Neural crest cell (in vitro differentiated cells): ENCODE data around the gene F11. TPM values are rescaled to one million over a fixed set of nuclear protein-coding genes. Genes with fewer than 3 reads are reported as not detected.
A peak's percentile ranks its signal among the peaks of the same experiment; 100 is the strongest.

Experiments used
- DNase-seq: peaks from one replicate; pipeline ENCODE4 v3.0.0; 2021; ENCODE audit warnings: low read depth, mixed read lengths, low spot score
- H3K27ac Mint-ChIP-seq: one replicate; pipeline ENCODE4 v1.8.0; 2021; ENCODE audit warnings: mild to moderate bottlenecking, mixed read lengths; ENCODE audit not compliant: unreplicated experiment
- H3K27me3 Mint-ChIP-seq: 2 replicates; pipeline ENCODE4 v1.8.0; 2021; ENCODE audit warnings: low read depth, mild to moderate bottlenecking, mixed read lengths
- H3K36me3 Mint-ChIP-seq: 2 replicates; pipeline ENCODE4 v1.8.0; 2021; ENCODE audit warnings: low read depth, mild to moderate bottlenecking, mixed read lengths
- H3K4me1 Mint-ChIP-seq: 2 replicates; pipeline ENCODE4 v1.8.0; 2021; ENCODE audit warnings: mixed read lengths
- H3K4me3 Mint-ChIP-seq: one replicate; pipeline ENCODE4 v1.8.0; 2021; ENCODE audit warnings: mild to moderate bottlenecking, mixed read lengths
- H3K9me3 Mint-ChIP-seq: 2 replicates; pipeline ENCODE4 v1.8.0; 2021; ENCODE audit warnings: mixed read lengths
- CTCF ChIP-seq: fragments of 200-600 bp; sonication (generic); conservative IDR thresholded peaks from 2 replicates; pipeline ENCODE4 v1.5.0; 2021; ENCODE audit warnings: antibody characterized with exemption, mild to moderate bottlenecking
- long read RNA-seq: library from polyadenylated mRNA; unstranded; transcript quantifications from one replicate; pipeline ENCODE4 v2.0.0, GENCODE V29; 2020
- total RNA-seq: library from RNA; stranded (reverse); gene quantifications from 2 replicates; pipeline ENCODE4 v1.2.1, GENCODE V29; 2021

F11 gene
- not detected in 2 replicates for total RNA-seq
- long read RNA-seq: 0 reads

- DNase-seq: no peak
- peak within 1 kb of the TSS; percentile 74 for H3K4me3 Mint-ChIP-seq
- H3K27ac Mint-ChIP-seq: peak within 1 kb of the TSS; percentile 28
- no peak for TF ChIP-seq CTCF
- H3K36me3 Mint-ChIP-seq: no peaks in the 10 kb centered on the region
- peaks cover 22% of the 10 kb centered on the region for H3K4me1 Mint-ChIP-seq
- H3K9me3 Mint-ChIP-seq: no peaks in the 10 kb centered on the region
- peaks cover 8% of the 10 kb centered on the region for H3K27me3 Mint-ChIP-seq
These were observed at the start of gene F11 for GRCh38 chr4:186265683-186266652. Gene F11, plus strand, starts transcription at chr4:186266189. Its CDS starts 948 bp downstream, at chr4:186267137.

- no peak overlapping the region for H3K27ac Mint-ChIP-seq
- TF ChIP-seq CTCF: no peak
- H3K4me3 Mint-ChIP-seq: no peak overlapping the region
- H3K36me3 Mint-ChIP-seq: peaks cover 6% of the 10 kb centered on the region
- H3K27me3 Mint-ChIP-seq: no peaks in the 10 kb centered on the region
- no peak for DNase-seq
- H3K4me1 Mint-ChIP-seq: no peaks in the 10 kb centered on the region
- peaks cover 5% of the 10 kb centered on the region for H3K9me3 Mint-ChIP-seq
These were observed 49.4 kb upstream of the F11 start for GRCh38 chr4:186216465-186217024.

- no peak for DNase-seq
These were observed 48.2 kb upstream of the F11 start for GRCh38 chr4:186217733-186218293.

GRCh38 chr4:186221624-186222023 is 44.4 kb upstream of the F11 start:
- Mint-ChIP-seq H3K9me3 (peaks cover 17% of the 10 kb centered on the region), H3K4me1 (no peaks in the 10 kb centered on the region), H3K36me3 (peaks cover 16% of the 10 kb centered on the region), H3K27me3 (no peaks in the 10 kb centered on the region), H3K27ac (no peak overlapping the region), H3K4me3 (no peak overlapping the region)
- no peak for DNase-seq
- TF ChIP-seq CTCF: no peak

More at GRCh38 chr4:186217733-186218293, 48.2 kb upstream of the F11 start:
- H3K36me3 Mint-ChIP-seq: no peaks in the 10 kb centered on the region
- no peaks in the 10 kb centered on the region for H3K27me3 Mint-ChIP-seq
- H3K4me1 Mint-ChIP-seq: no peaks in the 10 kb centered on the region
- no peak overlapping the region for H3K4me3 Mint-ChIP-seq
- H3K27ac Mint-ChIP-seq: no peak overlapping the region
- no peak for TF ChIP-seq CTCF
- H3K9me3 Mint-ChIP-seq: peaks cover 5% of the 10 kb centered on the region

GRCh38 chr4:186225848-186226247 is 40.1 kb upstream of the F11 start:
- H3K9me3 Mint-ChIP-seq: peaks cover 14% of the 10 kb centered on the region
- H3K36me3 Mint-ChIP-seq: peaks cover 19% of the 10 kb centered on the region
- H3K4me1 Mint-ChIP-seq: no peaks in the 10 kb centered on the region
- DNase-seq: no peak
- H3K4me3 Mint-ChIP-seq: no peak overlapping the region
- no peaks in the 10 kb centered on the region for H3K27me3 Mint-ChIP-seq
- no peak for TF ChIP-seq CTCF
- H3K27ac Mint-ChIP-seq: no peak overlapping the region
